Measurements from ENCODE around the gene CTPS2.
A peak's percentile ranks its signal among the peaks of the same experiment; 100 is the strongest.
"Not testable (repeated sequence)": the region's sequence is repeated elsewhere in the genome, so short reads cannot be mapped to it uniquely, and the experiment has no call there.

CTPS2 gene

GRCh38 chrX:16712548-16713155 lies at the start of gene CTPS2:
CTPS2 (minus strand) TSS chrX:16712669; CDS start chrX:16702902, 9,767 bp downstream.
- DNase-seq = peak; percentile 78

GRCh38 chrX:16761500-16761899 lies 49.0 kb upstream of the CTPS2 start:
- DNase-seq = not testable (repeated sequence)

- DNase-seq = no peak
These were observed 44.3 kb upstream of the CTPS2 start for GRCh38 chrX:16756724-16757123.

- no peak for DNase-seq
These were observed 41.5 kb upstream of the CTPS2 start for GRCh38 chrX:16754019-16754418.

- DNase-seq = no peak
These were observed 37.7 kb upstream of the CTPS2 start for GRCh38 chrX:16750136-16750535.

- no peak for DNase-seq
These were observed 36.0 kb upstream of the CTPS2 start for GRCh38 chrX:16748425-16748824.

- DNase-seq = no peak
These were observed 33.2 kb upstream of the CTPS2 start for GRCh38 chrX:16745659-16746058.

- DNase-seq = no peak
These were observed 32.6 kb upstream of the CTPS2 start for GRCh38 chrX:16745102-16745501.

GRCh38 chrX:16743604-16744325 lies 31.3 kb upstream of the CTPS2 start:
- peak; percentile 28 for DNase-seq

- DNase-seq = peak; percentile 5
These were observed 27.1 kb upstream of the CTPS2 start for GRCh38 chrX:16739574-16739973.

GRCh38 chrX:16737024-16737423 lies 24.6 kb upstream of the CTPS2 start:
- DNase-seq = no peak

- no peak for DNase-seq
These were observed 20.5 kb upstream of the CTPS2 start for GRCh38 chrX:16733013-16733412.

GRCh38 chrX:16730450-16730849 lies 18.0 kb upstream of the CTPS2 start:
- DNase-seq = no peak

- DNase-seq = no peak
These were observed 15.2 kb upstream of the CTPS2 start for GRCh38 chrX:16727637-16728036.

GRCh38 chrX:16726347-16726988 lies 14.0 kb upstream of the CTPS2 start:
- DNase-seq = not testable (repeated sequence)

GRCh38 chrX:16725072-16725471 lies 12.6 kb upstream of the CTPS2 start:
- DNase-seq = no peak

- no peak for DNase-seq
These were observed 10.0 kb upstream of the CTPS2 start for GRCh38 chrX:16722481-16722880.

- peak; percentile 99 for DNase-seq
These were observed 7.0 kb upstream of the CTPS2 start, which contains the start of gene SYAP1 for GRCh38 chrX:16719334-16720084. SYAP1 (plus strand) TSS chrX:16719612; CDS start chrX:16719725, 113 bp downstream.

GRCh38 chrX:16718824-16719333 lies 6.4 kb upstream of the CTPS2 start:
- no peak for DNase-seq

- not testable (repeated sequence) for DNase-seq
These were observed 4.0 kb upstream of the CTPS2 start for GRCh38 chrX:16716451-16716850.

- not testable (repeated sequence) for DNase-seq
These were observed 3.2 kb upstream of the CTPS2 start for GRCh38 chrX:16715638-16716037.

- no peak for DNase-seq
These were observed 2.0 kb upstream of the CTPS2 start for GRCh38 chrX:16714504-16714903.
